GM12874 (cell line): ENCODE results near the gene MYBBP1A.

Experiments used
- TF ChIP-seq, protein P1 (sequence below): IDR thresholded peaks from 2 replicates; pipeline ENCODE4 v1.5.1; 2011; ENCODE audit warnings: low read depth, mild to moderate bottlenecking, control low read depth, low read length, moderate library complexity; ENCODE audit not compliant: insufficient read depth

MYBBP1A gene

GRCh38 chr17:4539025-4539424, 16.2 kb downstream of the MYBBP1A start:
- TF ChIP-seq, protein P1, sequence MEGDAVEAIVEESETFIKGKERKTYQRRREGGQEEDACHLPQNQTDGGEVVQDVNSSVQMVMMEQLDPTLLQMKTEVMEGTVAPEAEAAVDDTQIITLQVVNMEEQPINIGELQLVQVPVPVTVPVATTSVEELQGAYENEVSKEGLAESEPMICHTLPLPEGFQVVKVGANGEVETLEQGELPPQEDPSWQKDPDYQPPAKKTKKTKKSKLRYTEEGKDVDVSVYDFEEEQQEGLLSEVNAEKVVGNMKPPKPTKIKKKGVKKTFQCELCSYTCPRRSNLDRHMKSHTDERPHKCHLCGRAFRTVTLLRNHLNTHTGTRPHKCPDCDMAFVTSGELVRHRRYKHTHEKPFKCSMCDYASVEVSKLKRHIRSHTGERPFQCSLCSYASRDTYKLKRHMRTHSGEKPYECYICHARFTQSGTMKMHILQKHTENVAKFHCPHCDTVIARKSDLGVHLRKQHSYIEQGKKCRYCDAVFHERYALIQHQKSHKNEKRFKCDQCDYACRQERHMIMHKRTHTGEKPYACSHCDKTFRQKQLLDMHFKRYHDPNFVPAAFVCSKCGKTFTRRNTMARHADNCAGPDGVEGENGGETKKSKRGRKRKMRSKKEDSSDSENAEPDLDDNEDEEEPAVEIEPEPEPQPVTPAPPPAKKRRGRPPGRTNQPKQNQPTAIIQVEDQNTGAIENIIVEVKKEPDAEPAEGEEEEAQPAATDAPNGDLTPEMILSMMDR = no peak

- TF ChIP-seq, protein P1 = no peak
Observed at GRCh38 chr17:4538236-4539002, 16.8 kb downstream of the MYBBP1A start.

GRCh38 chr17:4537451-4538235, 17.5 kb downstream of the MYBBP1A start:
- TF ChIP-seq, protein P1 = no peak

DNA sequence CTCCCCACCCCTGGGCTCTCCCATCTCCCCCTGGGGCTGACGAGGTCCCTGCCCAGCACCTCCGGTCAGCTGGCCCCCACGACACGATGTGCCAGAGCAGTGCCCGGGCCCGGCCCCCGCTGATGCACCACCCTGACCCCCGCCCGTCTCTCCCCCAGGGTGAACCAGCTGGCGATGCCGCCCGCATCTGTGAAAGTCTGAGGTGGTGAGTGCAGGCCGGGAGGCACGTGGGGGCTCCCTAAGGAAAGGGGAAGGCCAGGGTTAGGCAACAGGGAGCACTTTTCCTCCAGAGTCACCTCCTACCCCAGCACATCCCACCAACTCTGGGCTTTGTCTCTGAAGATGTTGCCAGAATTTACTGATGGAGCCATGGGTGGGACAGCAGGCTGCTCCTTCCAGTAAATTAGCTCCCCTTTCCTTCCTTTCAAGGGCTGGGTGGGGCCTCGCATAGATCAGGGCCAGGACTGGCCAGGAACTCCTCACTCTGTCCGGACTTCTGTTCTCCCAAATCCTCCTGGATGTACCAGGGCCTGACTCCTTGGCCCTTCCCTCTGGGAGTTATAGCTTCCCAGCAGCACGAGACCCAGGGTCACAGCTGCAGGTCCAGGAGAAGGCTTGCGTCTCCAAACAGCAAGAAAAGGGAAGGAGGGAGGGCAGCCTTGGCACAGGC, 18.3 kb downstream of the MYBBP1A start:
- TF ChIP-seq, protein P1 = no peak

DNA sequence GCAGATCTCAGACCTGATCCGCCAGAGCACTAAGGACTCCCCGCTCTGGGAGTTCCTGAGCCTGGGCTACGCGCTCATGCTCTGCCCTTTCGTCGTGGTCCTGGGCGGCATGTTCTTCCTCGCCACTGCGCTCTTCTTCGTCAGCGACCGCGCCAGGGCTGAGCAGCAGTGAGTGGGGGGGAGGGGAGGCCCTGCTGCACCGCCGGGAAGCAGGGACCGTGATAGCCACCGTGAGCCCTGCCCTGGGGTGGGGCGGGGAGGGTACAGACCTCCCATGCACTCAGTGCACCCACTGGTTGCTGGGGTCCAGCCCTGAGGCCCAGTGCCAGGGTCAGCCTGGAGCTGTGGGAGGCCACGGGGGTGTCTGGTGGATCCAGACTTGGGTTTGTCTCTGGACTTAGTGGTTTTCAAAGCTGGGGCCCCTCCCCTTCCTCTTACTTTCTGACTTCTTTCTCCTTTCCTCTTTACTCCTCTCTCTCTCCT, 18.9 kb downstream of the MYBBP1A start:
- TF ChIP-seq, protein P1 = no peak

DNA sequence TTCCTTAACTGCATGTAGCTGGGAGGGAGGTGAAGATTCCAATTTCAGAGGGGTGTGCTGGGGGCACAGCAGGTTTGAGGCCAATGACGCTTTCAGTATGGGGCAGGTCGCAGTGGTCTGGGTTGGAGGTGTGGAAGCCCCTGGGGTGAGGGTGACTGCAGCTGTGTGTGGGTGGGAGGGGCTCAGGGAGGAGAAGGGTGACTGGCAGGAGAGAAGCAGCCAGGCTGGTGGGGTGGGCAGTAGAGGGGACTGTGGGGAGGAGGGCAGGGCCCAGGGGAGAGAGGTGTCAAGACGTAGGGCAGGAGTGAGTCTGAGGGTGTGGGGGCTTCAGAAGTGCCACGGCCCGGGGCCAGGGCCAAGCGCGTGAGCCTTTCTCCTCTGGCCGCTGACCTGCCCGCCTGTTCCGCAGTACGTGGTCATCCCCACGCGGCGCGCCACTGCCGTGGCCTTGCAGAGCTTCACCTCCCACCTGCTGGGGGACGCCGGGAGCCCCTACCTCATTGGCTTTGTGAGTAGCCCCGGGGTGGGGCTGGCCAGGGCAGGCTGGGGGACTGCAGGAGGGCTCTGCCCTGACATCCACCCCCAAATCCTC, 19.4 kb downstream of the MYBBP1A start:
- TF ChIP-seq, protein P1 = no peak
